ENCODE data around the gene RELL1.

DNA sequence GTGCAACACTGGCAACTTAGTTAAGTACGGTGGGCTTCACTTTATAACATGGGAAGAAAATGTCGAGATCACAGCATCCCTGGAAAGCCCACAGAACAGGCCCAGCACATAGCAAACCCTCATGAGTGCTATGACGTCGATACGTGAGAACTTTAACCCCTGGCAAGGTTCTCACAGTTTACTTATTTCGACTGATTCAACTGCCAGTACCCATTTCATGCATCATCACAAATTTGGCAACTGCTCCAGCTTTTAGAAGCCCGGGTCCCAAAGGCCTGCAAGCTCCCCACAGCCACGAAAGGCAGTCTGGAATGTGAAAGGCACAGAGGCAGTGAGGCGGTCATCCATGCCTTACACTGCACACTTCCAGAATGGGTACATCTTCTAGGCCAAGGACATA is 41.2 kb downstream of the RELL1 start:
- TF ChIP-seq CTCF (IDR thresholded peaks at IDR 0.05; ENCODE audit: insufficient read depth, low read depth, low read length) = no peak
- no peak for TF ChIP-seq EZH2 (IDR thresholded peaks at IDR 0.05; ENCODE audit: insufficient read depth, low read length)
